Prostate gland (tissue), 2 donors: ENCODE data around the gene MYO15B.

Source experiments
- CTCF ChIP-seq, 4 experiments: fragments of 200-600 bp in 2 of 4; fragments of 450-650 bp in 2 of 4; sonication (generic) in 2 of 4; IDR thresholded peaks; 1 replicate in 3 of 4; 2 replicates in 1 of 4; pipeline ENCODE4 v1.5.1; 2016 to 2019; ENCODE audit warnings: antibody characterized with exemption in 4 of 4, mild to moderate bottlenecking in 2 of 4, moderate library complexity in 2 of 4
- POLR2A ChIP-seq: fragments of 450-650 bp; IDR thresholded peaks from one replicate; pipeline ENCODE4 v1.6.1; 2016; ENCODE audit warnings: antibody characterized with exemption, mild to moderate bottlenecking
- POLR2AphosphoS5 ChIP-seq: sonication (generic); formaldehyde crosslinking; IDR thresholded peaks from one replicate; pipeline ENCODE4 v1.6.1; 2017; ENCODE audit warnings: antibody characterized with exemption

- TF ChIP-seq CTCF (IDR thresholded peaks at IDR 0.05) (no peak), POLR2AphosphoS5 (no peak), POLR2A (no peak)
Observed at GRCh38 chr17:75561927-75562603, 25.5 kb upstream of the MYO15B start.
